ENCODE results near the gene IGSF10.

The IGSF10 gene

DNA sequence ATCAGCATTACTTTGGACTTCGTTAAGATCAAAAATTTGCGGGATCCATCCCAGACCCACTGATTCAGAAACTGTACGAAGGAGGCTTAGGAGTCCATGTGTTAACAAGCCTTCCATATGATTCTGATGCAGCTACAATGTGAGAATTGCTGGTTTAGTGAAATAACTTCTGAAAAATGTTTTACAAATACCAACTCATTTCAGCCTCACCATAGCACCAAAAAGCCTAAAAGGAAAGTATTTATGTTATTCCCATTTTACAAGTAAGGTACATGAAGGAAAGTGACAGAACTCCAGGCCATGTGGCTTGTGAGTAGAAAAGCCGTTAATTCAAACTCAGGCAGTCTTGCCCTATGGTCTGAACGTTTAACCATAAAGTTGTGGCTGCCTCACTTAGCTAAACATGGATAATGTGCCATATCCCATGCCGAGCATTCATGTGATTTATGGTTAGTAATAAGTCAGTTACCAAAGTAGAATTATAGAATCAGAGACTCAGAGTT, 1.5 kb upstream of the IGSF10 start:
- no peak for DNase-seq

DNA sequence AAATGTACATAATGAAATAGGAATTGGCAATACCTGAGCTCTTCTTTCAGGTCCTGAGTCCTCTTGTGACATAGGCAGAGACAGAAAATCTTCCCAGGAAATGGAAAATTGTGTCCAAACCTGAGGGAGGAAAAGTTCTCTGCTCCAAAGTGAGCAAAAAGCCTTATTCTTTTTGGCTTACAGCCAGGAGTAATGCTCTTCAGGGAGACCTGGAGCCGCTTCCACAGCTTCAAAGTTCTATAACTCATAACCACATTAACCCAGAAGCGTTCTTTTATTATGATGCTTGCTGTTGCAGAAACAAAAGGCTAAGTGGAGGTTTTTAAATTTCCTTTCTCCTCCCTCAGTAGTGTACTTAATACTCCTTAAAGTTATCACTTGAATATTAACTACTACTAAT, 633 bp downstream of the IGSF10 start:
- no peak for DNase-seq

DNA sequence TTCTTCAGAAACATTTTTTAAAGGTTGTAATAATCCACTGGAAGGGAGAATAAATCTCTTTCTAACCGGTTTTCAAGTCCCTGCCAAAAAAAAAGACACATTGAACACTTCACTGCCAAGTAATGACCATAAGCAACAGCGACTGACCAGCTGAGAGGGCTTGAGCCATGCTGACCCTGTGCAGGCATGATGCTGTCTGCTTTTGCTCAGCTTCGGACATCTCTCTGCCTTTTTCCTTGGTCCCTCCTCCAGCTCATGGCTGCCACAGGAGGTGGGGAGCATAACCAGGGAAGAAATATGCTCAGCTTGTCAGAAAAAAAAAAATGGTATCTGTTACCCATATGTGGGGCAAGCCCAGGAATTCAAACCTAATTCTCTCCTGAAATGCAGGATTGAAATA, 1.5 kb downstream of the IGSF10 start:
- no peak for DNase-seq

DNA sequence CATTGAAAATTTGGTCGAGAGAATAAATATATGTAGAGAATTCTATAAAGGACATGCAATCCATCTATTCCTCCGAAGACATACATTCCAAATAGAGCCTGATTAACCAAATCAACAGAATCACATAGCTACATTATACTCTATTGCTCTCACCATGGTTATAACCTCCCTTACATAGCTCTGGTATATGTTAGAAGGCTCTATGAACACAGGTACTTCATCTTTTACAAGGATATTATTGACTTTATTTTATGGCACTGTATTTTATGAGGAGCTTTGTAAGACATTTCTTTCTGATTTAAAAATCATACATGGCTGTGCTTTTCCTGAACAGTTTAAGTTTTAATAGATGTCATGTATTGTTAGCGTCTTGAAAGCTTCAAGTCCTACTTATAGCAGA, 4.8 kb downstream of the IGSF10 start:
- no peak for DNase-seq

DNA sequence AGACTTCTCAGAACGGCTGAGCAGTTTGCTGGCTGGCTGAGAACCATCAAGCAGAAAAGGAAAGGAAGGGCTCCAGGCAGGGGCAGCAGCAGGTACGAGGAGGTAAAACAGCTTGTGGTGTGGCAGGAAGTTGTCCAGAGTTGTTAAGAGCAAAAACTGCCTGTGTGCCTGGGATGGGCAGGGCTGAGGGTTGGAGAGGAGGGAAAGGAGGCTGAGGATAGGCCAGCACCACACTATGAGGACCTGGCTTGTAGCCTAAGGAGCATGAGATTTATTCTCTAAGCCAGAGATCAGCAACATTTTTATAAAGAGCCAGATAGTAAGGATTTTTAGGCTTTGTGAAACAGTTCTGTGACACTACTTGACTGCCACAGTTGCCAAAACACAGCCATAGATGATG, 8.0 kb downstream of the IGSF10 start:
- no peak for DNase-seq

DNA sequence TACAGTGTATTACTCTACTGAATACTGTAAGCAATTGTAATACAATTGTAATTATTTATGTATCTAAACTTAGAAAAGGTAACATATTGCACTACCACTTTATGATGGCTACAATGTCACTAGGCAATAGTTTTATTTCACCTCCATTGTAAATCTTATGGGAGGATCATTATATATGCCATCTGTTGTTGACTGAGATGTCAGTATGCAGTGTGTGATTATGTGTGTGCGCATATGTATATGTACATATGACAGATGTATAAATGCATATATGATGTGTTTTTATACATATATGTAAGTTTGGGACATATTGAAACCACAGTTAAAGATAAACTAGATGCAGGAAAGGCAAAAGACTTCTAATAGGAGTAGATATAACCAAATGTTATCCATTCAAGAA, 8.5 kb downstream of the IGSF10 start:
- DNase-seq: no peak

DNA sequence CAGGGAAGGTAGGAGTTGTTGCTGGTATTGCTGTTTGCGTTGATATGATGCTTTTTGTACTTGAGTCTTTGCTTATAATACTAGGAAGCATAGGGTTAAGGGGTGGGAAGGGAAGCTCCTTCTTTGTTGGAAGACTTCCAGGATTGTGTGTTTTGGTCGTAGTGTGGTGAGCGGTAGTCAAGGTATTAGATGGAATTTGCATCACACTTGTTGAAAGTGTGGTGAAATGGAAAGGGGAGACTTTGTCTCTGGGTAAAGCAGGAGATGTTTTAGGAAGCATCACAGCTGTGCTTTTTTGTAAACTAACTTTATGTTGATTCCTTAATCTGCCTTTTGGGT, 14.9 kb downstream of the IGSF10 start:
- DNase-seq: no peak

DNA sequence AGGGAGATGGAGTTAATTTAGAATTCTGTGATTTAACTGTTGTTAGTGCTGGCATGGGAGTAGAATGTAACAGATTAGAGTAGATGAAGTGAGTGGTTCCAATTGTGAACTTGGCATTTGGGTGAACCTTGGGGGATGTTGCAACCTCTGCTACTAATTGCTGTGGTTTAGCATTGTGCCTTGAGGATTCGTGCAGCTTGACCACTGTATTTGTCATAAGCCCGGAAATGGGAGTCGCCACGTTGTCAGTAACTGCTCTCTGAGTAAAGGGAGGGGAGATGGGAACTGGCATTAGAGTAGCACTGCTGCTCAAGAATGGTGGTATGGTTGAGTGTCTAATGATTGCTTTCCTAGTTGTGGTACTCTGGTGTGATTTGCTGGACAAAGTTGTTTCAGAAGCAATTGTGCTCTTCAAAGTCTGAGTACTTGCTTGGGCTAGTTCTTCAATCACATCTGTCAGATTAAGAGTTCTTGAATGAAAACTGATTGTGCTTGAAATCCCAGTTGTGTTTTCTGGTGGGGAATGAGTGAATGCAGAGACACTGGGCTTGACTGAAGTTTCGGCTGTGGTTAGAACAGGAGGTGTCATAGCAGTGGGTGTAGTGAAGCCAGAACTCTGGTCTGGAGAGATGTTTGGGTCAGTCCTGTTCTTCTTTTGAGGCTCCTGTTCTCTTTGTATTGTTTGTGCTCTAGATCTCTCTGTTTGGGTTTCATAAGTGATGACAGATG, 15.4 kb downstream of the IGSF10 start:
- DNase-seq: no peak

DNA sequence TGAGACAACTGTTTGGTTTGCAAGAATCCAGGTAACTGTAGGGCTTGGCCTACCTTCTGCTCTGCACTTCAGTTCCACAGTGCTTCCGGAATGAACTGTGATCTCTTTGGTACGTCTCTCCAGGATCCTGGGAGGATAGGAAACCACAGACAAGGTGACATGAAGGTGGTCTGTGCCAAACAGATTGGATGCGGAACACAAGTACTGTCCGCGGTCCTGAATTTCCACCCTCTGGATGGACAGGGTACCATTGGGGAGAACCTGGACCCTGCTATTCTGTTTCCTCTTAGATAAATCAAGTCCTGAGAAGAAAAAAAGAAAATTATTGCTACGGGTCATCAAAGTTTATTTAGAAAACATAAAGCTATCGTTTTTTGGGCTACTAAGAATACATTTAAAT, 17.3 kb downstream of the IGSF10 start:
- no peak for DNase-seq

DNA sequence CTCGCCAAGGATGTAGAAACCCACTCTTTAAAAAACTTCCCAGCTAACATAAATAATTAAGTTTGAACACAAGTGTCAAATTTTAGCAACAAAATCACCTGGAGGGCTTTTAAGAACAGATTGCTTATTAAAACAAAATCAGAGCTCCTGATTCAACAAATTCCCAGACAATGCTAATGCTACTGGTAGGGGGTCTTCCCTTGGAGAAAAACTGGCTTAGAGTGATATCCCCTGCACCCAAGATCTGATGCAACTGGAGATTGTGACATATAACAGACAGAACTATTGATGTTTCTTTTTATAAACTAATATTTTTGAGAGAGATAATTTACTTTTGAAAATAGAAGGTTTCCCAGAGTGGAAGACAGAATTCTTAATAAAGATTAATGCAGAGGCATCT, 19.9 kb downstream of the IGSF10 start:
- no peak for DNase-seq

DNA sequence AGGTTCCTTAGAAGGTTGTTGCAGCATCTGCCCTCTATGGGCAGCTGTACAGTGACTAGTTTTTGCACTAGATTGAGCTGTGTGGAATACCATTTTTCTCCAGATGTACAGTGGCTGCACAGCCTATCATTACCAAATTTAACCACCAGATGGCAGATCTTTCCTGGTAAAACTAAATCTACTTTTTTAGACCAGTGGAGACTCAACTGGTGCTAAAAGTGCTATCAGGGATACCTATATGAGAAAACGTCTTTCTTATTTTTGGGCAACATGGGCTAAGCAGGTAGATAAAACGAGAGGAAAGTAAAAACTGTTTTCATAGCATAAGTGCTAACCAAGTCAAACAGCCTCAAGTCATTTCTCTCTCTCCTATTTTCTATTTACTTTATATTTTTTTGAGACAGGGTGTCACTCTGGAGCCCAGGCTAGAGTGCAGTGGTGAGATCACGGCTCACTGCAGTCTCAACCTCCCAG, 21.2 kb downstream of the IGSF10 start:
- no peak for DNase-seq

DNA sequence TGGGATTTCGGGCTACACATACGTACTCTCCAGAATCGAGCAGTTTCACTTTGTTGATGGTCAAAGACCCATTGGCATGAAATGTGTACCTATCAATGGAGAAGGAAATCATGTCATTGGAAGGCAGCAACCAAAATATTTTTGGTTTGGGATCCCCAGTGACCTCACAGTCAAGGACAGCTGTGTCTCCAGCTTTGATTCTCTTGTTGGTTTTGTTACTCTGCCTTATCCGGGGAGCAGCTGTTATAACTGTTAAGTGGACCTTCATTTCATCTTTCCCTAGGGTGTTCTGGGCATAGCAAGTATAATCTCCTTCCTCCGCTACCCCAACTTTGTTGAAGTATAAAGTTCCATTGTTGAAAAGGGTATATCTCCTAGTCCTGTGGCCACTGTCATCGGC, 23.0 kb downstream of the IGSF10 start:
- DNase-seq: no peak

DNA sequence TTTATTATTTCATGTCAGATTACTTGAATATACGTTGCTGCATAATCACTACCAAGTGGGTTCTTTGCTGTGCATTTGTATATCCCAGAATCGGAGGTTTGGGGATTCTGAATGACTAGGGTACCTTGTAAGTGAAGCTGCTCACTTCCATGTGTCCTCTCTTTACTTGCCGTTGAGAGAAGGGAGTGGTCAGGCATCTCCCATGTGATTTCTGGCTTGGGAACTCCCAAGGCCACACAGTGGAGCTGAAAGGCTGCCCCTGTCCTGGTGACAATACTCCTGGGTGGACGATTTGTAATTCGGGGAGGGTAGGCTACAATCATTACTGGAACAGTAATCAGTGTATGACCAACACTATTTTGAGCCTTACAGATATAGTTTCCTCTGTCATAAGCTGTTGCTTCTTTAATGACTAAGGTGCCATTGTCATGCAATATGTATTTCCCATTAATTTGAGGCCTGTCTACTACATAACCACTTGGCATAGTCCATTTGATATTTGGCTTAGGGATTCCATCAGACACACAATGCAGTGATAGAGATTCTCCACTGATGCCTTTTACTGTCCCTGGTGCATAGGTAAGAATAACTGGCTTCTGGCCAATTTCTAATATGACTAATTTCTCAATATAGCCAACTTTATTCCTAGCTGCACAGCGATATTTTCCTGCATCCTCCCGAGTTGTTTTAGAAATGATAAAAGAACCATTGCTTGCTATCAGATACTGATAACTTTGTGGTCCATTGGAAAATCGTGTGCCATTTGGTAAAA, 24.0 kb downstream of the IGSF10 start:
- DNase-seq: no peak

DNA sequence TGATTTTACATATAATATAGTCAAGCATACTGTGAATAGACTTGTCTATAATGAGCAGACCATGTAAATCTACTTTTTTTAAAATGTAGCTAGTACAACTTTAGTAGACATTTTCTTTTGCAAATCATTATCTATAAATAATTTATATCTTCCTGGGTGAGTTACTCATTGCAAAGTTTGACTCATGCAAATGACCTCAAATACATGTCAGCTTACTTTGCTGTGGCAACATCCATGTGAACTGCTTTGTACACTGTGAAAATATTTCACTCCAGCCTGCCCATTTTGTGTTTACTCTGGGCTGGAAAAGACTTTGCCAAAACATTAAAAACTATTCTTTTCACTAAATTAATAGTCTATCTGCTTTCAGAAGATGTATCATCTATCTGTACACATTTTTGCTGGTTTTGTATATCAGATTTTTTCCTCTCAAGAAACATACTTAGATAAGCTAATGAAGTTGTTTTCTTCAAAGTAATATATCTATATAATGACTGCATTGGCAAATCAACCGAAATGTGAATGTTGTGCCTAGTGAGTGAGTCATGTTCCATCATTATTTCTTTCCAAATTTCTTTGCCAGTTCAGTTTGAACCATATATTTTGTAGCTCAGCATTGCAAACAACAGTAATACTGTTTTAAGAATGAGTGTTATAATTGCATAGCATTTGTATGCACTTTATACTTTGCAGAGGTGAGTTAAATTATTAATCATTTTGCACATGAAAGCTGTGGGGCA, 26.5 kb downstream of the IGSF10 start:
- DNase-seq: no peak

DNA sequence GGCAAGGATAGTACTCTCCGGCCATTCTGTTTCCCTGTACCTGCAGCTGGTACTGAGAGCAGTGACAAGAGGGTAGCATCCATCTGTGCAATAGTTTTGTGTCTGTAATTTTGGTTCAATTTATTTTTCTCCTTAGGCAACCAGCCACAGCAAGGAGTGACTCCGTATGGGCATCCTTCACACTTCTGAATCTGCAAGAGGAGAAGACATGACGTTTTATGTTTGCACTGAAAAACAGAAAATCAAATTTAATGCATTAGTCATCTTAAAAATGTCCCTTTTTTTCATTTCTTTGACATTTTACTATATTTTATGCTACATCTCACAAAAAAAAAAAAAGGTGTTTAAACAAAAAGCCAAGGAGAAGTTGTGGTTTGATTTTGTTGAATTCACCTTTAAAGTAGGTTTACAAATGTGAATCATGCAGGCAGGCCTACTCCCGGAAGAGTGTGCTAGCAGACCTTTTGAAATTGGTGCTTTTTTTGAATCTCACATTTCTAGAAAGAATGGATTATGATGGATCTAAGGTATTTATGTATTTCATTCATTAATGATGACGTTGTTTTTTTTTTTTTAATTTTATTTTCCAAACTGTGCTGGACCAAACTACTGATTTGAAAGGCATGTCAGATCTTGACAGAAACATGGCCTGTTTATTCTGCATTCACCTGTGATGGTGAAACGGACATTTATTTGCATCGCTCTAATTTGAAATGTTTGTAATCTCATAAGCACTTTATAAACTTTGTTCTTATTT, 28.1 kb downstream of the IGSF10 start:
- DNase-seq: no peak

DNA sequence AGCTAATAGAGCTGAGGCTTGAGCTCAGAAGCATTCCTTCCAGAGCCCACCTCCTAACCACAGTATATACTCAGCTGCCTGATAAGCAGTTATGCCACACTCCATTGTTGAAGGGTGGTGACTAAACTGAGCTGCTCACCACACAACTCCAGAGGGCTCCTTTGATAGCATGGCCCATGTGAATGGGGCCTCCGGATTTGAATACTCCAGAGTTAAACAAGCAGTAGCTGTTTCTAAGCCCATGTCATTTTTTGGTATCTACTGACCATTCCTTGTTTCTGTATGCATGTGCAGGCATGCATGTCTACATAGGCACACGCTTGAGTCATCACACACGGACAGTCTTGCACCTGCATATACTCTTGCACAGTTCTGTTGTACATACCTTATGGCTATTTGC, 28.9 kb downstream of the IGSF10 start:
- no peak for DNase-seq

DNA sequence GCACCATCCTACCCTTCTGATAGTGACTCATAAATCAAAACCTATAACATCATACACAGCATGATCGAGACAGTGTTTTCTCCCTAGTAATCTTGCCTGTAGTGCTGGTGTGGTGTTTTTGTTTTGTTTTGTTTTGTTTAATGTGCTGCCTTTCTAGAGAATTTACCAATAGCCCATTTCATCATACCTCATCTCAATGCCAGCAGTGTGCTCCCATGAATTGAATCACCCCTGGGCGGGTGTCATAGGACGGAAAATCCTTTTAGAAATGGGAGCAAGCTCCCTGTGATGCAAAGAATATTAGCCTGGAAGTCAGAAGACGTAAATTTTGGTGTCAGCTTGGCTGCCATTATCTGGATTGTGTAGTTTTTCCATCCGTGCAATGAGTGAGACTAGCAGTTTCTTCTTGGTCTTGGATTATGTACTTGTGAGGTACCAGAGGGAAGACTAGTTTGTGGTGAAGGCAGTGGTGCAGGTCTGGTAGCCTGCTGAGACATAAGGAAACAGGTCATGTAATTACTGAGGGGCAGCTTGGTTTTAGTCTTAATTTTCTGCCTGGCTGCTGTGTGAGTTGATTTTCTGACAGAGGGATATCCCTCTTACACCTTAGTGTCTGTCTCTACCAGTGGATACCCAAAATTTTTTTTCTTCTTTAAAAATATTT, 29.9 kb downstream of the IGSF10 start:
- DNase-seq: no peak

DNA sequence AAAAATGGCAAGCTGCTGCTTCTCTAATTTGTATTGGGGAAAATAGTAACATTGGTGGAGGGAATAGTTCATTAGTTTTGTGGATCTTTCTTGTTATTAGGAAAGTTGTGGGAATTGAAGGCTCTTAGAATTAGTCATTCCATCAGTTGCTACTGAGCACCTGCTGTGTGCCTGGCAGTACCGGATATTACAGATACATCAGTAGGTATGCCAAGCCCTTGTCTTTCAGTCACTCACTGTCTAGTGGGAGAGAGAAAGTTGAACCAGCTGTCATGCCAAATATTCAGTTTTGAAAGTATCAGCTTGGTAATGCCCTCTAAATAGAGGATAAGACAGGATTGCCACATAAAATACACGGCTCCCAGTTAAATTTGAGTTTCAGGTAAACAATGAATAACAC, 32.5 kb downstream of the IGSF10 start:
- no peak for DNase-seq

DNA sequence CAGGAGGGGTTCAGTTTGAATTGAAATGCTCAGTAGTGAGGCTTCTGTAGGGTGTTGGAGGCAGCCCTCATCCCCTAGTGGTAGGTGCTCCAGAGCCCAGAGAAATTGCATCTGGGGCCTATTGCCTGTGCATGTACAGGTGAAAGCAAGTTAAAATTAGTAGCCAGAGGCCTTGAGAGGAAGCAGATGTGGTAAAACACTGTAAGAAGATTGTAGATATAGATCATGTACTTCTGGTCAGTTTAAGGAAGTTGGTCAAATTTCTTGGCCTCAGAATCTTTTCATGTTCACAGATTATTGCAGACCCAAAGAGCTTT, 34.6 kb downstream of the IGSF10 start:
- DNase-seq: no peak

DNA sequence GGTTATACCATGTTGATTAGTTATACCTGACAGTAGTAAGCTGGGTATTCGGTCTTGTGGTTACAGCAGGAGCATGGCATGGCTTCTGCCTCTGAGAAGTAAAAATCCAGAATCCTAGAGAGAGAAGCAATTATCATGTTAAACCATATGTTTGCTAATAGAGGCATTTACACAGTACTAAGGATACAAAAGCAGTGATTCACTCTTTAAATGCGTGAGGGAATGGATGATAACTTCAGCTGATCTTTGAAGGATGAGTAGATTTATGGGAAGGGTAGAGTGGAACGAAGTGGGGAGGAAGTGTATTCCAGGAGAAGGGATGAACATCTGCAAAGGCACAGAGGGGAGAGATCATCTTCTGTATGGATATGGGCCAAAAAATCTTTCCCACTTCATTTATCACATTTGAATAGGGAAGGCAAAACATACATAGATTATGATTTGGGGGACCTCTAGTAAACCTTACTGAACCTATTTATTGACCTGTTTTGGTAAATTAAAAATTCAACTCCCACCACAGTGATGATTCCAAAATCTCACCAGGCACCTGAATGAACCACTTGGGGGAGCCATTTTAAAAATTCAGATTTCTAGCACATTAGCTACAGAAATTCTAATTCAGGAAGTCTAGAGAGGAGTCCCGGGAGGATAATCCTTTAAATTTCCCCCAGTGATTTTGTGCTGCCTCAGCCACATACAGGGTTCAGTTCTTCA, 35.1 kb downstream of the IGSF10 start:
- no peak for DNase-seq

DNA sequence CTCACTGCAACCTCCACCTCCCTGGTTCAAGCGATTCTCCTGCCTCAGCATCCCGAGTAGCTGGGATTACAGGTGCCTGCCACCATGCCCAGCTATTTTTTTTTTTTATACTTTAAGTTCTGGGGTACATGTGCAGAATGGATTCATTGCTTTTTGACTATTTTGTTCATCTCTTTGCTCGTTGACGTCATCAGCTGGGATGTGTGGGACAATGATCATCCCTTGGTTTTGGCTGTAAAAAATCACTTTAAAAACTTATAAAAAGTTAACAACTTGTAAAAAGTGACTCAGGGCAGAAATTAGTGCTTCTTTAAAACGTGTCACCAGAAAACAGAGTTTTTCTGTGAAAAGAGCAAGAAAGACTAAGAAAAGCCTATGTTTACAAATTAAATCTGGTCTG, 37.8 kb downstream of the IGSF10 start:
- no peak for DNase-seq

DNA sequence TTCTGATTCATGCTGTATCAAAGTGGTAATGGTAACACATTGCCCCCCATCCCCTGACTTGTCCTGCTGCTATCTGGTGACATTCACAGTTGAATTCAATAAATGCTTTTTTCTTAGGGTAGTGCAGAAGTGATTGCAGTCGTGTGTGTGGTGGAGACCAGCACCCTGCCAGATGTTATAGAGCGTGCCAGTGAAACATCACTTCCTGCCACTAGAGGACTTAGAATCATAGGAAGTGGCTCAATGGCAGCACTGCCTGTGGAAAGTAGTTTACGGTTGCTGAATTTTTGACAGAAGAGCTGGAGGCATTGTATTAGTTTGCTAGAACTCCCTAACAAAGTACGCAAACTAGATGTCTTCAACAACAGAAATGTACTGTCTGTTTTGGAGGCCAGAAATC, 38.9 kb downstream of the IGSF10 start:
- DNase-seq: no peak
